Measurements from ENCODE around the gene GDF9. TPM values are rescaled to one million over a fixed set of nuclear protein-coding genes. Genes with fewer than 3 reads are reported as not detected.

The GDF9 gene, protein sequence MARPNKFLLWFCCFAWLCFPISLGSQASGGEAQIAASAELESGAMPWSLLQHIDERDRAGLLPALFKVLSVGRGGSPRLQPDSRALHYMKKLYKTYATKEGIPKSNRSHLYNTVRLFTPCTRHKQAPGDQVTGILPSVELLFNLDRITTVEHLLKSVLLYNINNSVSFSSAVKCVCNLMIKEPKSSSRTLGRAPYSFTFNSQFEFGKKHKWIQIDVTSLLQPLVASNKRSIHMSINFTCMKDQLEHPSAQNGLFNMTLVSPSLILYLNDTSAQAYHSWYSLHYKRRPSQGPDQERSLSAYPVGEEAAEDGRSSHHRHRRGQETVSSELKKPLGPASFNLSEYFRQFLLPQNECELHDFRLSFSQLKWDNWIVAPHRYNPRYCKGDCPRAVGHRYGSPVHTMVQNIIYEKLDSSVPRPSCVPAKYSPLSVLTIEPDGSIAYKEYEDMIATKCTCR
- 1 to 10 TPM in 1 of 2 donors, under 1 TPM in 1; 0.09 to 3.2 TPM for total RNA-seq

- peak within 1 kb of the TSS; percentile 73 to 87 for H3K4me3 ChIP-seq
- peaks cover 5% of the 10 kb centered on the region for H3K4me1 ChIP-seq (replicated peaks)
- peaks cover 0 to 10% of the 10 kb centered on the region in 2 donors for H3K36me3 ChIP-seq
- WGBS = under 1% methylated on average over 55 of the region's 55 CpGs
- DNase-seq (ENCODE audit: low spot score) = peak; percentile 98
- no peaks in the 10 kb centered on the region for H3K27me3 ChIP-seq (replicated peaks; ENCODE audit: insufficient read depth)
- intact Hi-C loops (cut with DNase I) = loop anchor here (5.0 kb wide), 2 partner anchors 34 to 96 kb away; partner anchors contain the start of genes AFF4 and SHROOM1
- H3K9me3 ChIP-seq = no peaks in the 10 kb centered on the region
- TF ChIP-seq CTCF (IDR thresholded peaks at IDR 0.05) (peak in 3 of 4 experiments; percentile 40 to 61 (median 45)), POLR2A (IDR thresholded peaks at IDR 0.05) (peak; percentile 89), POLR2AphosphoS5 (IDR thresholded peaks at IDR 0.05) (peak; percentile 100)
- peak within 1 kb of the TSS; percentile 94 for H3K27ac ChIP-seq
These were observed at the start of gene GDF9, which contains the start of gene UQCRQ for GRCh38 chr5:132866342-132867045. TSS of gene GDF9 (minus strand) at chr5:132866469. CDS start at chr5:132864533, 1,936 bp downstream. TSS of gene UQCRQ (plus strand) at chr5:132866642. CDS start at chr5:132866882, 240 bp downstream.

- no peak for DNase-seq (ENCODE audit: low spot score)
- H3K4me3 ChIP-seq = no peak overlapping the region
- H3K27me3 ChIP-seq (replicated peaks; ENCODE audit: insufficient read depth) = no peaks in the 10 kb centered on the region
- H3K9me3 ChIP-seq = no peaks in the 10 kb centered on the region
- TF ChIP-seq POLR2AphosphoS5 (IDR thresholded peaks at IDR 0.05) (no peak), CTCF (IDR thresholded peaks at IDR 0.05) (no peak), POLR2A (IDR thresholded peaks at IDR 0.05) (no peak)
- no peaks in the 10 kb centered on the region for H3K36me3 ChIP-seq
- WGBS = 90% methylated on average over 5 of the region's 5 CpGs
- H3K4me1 ChIP-seq (replicated peaks) = no peaks in the 10 kb centered on the region
- H3K27ac ChIP-seq = no peak overlapping the region
- intact Hi-C loops (cut with DNase I) = no loop called here
These were observed 49.4 kb upstream of the GDF9 start for GRCh38 chr5:132915681-132916080.

DNA sequence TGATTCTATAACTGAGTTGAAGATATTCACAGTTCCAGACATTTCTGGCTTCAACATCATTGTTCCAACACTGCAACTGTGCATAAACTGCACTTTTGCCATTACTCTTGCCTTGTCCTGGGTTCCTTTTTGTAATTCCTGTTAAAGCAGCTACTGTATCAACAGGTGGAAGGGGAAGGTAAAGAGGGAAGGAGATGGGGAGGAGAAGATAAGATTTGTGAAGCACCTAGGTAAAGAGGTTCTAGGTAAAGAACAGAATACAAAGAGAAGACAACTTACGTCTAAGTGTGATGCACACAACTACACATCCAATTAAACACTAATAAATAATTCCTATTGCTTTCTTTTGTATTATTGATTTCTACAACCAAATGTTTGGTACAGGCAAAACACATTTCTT is 43.4 kb upstream of the GDF9 start:
- intact Hi-C loops (cut with DNase I) = no loop called here
- Histone ChIP-seq H3K4me3 (no peak overlapping the region), H3K9me3 (no peaks in the 10 kb centered on the region), H3K4me1 (replicated peaks) (no peaks in the 10 kb centered on the region), H3K27ac (no peak overlapping the region), H3K36me3 (no peaks in the 10 kb centered on the region), H3K27me3 (replicated peaks; ENCODE audit: insufficient read depth) (no peaks in the 10 kb centered on the region)
- TF ChIP-seq POLR2AphosphoS5 (IDR thresholded peaks at IDR 0.05) (no peak), POLR2A (IDR thresholded peaks at IDR 0.05) (no peak), CTCF (IDR thresholded peaks at IDR 0.05) (no peak)
- no peak for DNase-seq (ENCODE audit: low spot score)
- WGBS = 91% methylated on average over 1 of the region's 1 CpG

DNA sequence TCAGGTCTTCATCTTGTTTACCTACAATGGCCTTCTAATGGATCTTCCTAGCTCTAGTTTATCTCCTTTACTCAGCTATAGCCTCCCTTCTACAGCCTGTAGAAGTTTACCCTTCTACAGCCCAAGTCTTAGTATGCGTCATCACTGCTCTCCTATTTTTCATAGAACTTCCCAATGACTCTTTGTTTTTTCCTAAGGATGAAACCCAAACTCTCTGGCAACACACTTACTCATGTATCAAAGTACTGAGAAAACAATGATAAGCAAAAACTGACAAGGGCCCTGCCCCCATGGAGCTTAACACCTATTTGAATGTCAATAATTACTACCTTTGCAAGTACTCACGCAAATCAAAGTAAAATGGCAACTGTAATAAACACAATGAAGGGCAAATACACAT is 40.9 kb upstream of the GDF9 start:
- Histone ChIP-seq H3K27ac (no peak overlapping the region), H3K36me3 (no peaks in the 10 kb centered on the region), H3K27me3 (replicated peaks; ENCODE audit: insufficient read depth) (no peaks in the 10 kb centered on the region), H3K4me1 (replicated peaks) (no peaks in the 10 kb centered on the region), H3K9me3 (no peaks in the 10 kb centered on the region), H3K4me3 (no peak overlapping the region)
- intact Hi-C loops (cut with DNase I) = no loop called here
- no peak for DNase-seq (ENCODE audit: low spot score)
- TF ChIP-seq POLR2AphosphoS5 (IDR thresholded peaks at IDR 0.05) = no peak
- no peak for TF ChIP-seq POLR2A (IDR thresholded peaks at IDR 0.05)
- TF ChIP-seq CTCF (IDR thresholded peaks at IDR 0.05) = no peak
- WGBS = 98% methylated on average over 2 of the region's 2 CpGs

All from prostate gland (tissue), 2 donors.